ENCODE results near the gene TMEFF2.

DNA sequence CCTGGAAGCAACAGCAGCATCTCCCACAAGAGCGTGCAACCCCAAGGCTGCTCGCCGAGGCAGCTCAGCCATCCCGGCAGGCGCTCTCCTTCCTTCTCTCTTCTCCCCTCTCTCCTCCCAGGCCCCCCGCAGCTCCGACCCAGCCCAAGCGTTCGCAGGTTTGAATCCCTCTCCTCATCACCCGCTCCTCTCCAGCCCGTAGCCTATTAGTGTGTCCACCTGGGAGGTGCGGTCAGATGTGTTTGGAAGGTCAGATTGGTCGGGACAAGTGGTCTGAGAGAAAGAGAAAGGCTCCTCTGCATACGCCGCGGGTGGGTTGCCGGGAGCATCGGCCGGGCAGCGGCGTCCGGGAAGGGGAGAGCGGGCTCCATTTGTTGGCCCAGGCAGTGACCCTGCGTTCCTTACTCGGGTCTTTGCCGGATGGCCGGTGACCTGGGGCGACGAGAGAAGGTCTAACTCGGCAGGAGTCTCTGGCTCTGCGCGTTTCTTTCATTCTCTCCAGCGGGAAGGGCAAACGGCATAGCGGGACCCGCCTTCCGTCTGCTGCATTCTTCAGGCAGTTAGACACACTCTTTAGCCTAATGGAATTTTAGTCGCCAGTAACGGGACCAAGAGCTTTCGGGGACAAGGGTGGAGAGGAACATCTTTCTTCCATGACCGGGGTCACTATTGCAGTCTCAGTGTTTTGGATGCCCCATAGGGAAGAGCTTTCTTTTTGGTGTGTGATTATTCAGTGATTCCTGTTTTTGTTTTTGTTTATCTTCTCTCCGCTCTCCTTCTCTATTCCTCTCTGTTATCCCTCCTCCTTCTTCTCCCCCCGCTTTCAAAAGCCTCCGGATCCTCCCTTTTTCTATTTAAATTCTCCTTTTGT lies 1.1 kb upstream of the TMEFF2 start:
- TF ChIP-seq, protein P1, sequence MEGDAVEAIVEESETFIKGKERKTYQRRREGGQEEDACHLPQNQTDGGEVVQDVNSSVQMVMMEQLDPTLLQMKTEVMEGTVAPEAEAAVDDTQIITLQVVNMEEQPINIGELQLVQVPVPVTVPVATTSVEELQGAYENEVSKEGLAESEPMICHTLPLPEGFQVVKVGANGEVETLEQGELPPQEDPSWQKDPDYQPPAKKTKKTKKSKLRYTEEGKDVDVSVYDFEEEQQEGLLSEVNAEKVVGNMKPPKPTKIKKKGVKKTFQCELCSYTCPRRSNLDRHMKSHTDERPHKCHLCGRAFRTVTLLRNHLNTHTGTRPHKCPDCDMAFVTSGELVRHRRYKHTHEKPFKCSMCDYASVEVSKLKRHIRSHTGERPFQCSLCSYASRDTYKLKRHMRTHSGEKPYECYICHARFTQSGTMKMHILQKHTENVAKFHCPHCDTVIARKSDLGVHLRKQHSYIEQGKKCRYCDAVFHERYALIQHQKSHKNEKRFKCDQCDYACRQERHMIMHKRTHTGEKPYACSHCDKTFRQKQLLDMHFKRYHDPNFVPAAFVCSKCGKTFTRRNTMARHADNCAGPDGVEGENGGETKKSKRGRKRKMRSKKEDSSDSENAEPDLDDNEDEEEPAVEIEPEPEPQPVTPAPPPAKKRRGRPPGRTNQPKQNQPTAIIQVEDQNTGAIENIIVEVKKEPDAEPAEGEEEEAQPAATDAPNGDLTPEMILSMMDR (conservative IDR thresholded peaks at IDR 0.05; ENCODE audit: low read depth, low read length): no peak
- TF ChIP-seq RAD21 (IDR thresholded peaks at IDR 0.05; ENCODE audit: low read length) (no peak), CHD1 (IDR thresholded peaks at IDR 0.05; ENCODE audit: low read depth, low read length) (no peak), RFX5 (IDR thresholded peaks at IDR 0.05; ENCODE audit: low read depth, low read length) (no peak), POLR2A (IDR thresholded peaks at IDR 0.05; ENCODE audit: low read depth, low read length) (no peak), MXI1 (IDR thresholded peaks at IDR 0.05; ENCODE audit: borderline replicate concordance, low read depth, low read length) (no peak), FOS (IDR thresholded peaks at IDR 0.05; ENCODE audit: low read depth, low read length) (no peak), CEBPB (IDR thresholded peaks at IDR 0.05; ENCODE audit: low read depth, low read length) (no peak), MAZ (IDR thresholded peaks at IDR 0.05; ENCODE audit: borderline replicate concordance, low read depth, low read length) (no peak)
- TF ChIP-seq, protein P2, sequence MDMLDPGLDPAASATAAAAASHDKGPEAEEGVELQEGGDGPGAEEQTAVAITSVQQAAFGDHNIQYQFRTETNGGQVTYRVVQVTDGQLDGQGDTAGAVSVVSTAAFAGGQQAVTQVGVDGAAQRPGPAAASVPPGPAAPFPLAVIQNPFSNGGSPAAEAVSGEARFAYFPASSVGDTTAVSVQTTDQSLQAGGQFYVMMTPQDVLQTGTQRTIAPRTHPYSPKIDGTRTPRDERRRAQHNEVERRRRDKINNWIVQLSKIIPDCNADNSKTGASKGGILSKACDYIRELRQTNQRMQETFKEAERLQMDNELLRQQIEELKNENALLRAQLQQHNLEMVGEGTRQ (IDR thresholded peaks at IDR 0.05; ENCODE audit: low read depth, low read length): no peak

Measured in IMR-90 (cell line).